IMR-90 (cell line): Measurements from ENCODE around the gene ZBTB46. TPM values are rescaled to one million over a fixed set of nuclear protein-coding genes. Genes with fewer than 3 reads are reported as not detected.
A peak's percentile ranks its signal among the peaks of the same experiment; 100 is the strongest.

Source experiments
- ATAC-seq: fragments of 200-7000 bp; cut with Tn5 transposase; 2 replicates; pipeline ENCODE4 v1.9.1; 2020; ENCODE audit warnings: low read depth, mild to moderate bottlenecking, moderate library complexity
- BruUV-seq: library from RNA; stranded (reverse); fragments of 400-500 nt; replicated peaks from 2 replicates; lab custom pipeline; 2021; lab: Mats Ljungman, UMichigan
- CTCF ChIA-PET: fragments of 300-600 bp; formaldehyde crosslinking; extraction: SDS; loops from one replicate; lab custom pipeline; 2021; ENCODE audit warnings: antibody characterized with exemption; lab: Yijun Ruan, JAX
- POLR2A ChIA-PET: fragments of 300-600 bp; sonication (Branson Sonifier 250); formaldehyde crosslinking; loops from one replicate; lab custom pipeline; 2022; ENCODE audit warnings: antibody characterized with exemption; ENCODE audit not compliant: unreplicated experiment; lab: Charles Lee
- DNase-seq: peaks from one replicate; pipeline ENCODE4 v3.0.0; 2013
- H2AFZ ChIP-seq: replicated peaks from 2 replicates; pipeline ENCODE3; 2013; ENCODE audit warnings: low read length, mild to moderate bottlenecking; ENCODE audit not compliant: poor library complexity
- H2AK5ac ChIP-seq: 2 replicates; pipeline ENCODE4 v1.6.1; 2013; ENCODE audit warnings: low read depth, low read length, inconsistent platforms
- H2AK9ac ChIP-seq: replicated peaks from 2 replicates; pipeline ENCODE3; 2013; ENCODE audit warnings: mild to moderate bottlenecking, low read depth, low read length, moderate library complexity; ENCODE audit not compliant: poor library complexity
- H2BK120ac ChIP-seq: 2 replicates; pipeline ENCODE4 v1.6.1; 2013; ENCODE audit warnings: low read depth, low read length, inconsistent platforms
- H2BK15ac ChIP-seq: 3 replicates; pipeline ENCODE4 v1.6.1; 2013; ENCODE audit warnings: low read depth, low read length, inconsistent platforms
- H2BK20ac ChIP-seq: 2 replicates; pipeline ENCODE4 v1.6.1; 2013; ENCODE audit warnings: low read depth, mild to moderate bottlenecking, inconsistent platforms, low read length, moderate library complexity
- H2BK5ac ChIP-seq: 2 replicates; pipeline ENCODE4 v1.6.1; 2013; ENCODE audit warnings: mild to moderate bottlenecking, low read depth, low read length, inconsistent platforms; ENCODE audit not compliant: poor library complexity, severe bottlenecking
- H3K14ac ChIP-seq: replicated peaks from 2 replicates; pipeline ENCODE4 v1.6.1; 2013; ENCODE audit warnings: low read depth, low read length, inconsistent platforms
- H3K18ac ChIP-seq: 2 replicates; pipeline ENCODE4 v1.6.1; 2013; ENCODE audit warnings: low read depth, low read length, control low read depth
- H3K23ac ChIP-seq: 2 replicates; pipeline ENCODE4 v1.6.1; 2013; ENCODE audit warnings: low read depth, low read length, inconsistent platforms
- H3K27ac ChIP-seq: 2 replicates; pipeline ENCODE4 v1.5.1; 2013; ENCODE audit warnings: mild to moderate bottlenecking, control low read depth, low read length; ENCODE audit not compliant: insufficient read depth
- H3K27me3 ChIP-seq: 2 replicates; pipeline ENCODE4 v1.6.1; 2013; ENCODE audit warnings: low read length; ENCODE audit not compliant: control insufficient read depth, insufficient read depth
- H3K36me3 ChIP-seq: 2 replicates; pipeline ENCODE4 v1.6.1; 2013; ENCODE audit warnings: low read length, mixed read lengths; ENCODE audit not compliant: control insufficient read depth, insufficient read depth
- H3K4ac ChIP-seq: 2 replicates; pipeline ENCODE4 v1.6.1; 2013; ENCODE audit warnings: low read depth, low read length, inconsistent platforms
- H3K4me1 ChIP-seq: 2 replicates; pipeline ENCODE4 v1.6.1; 2013; ENCODE audit warnings: low read length, mixed read lengths; ENCODE audit not compliant: control insufficient read depth, insufficient read depth
- H3K4me2 ChIP-seq: 2 replicates; pipeline ENCODE4 v1.6.1; 2013; ENCODE audit warnings: low read depth, mild to moderate bottlenecking, control low read depth, low read length, moderate library complexity
- H3K4me3 ChIP-seq: 2 replicates; pipeline ENCODE4 v1.5.1; 2013; ENCODE audit warnings: low read depth, mild to moderate bottlenecking, control low read depth, low read length, moderate library complexity; ENCODE audit not compliant: insufficient read depth
- H3K56ac ChIP-seq: 2 replicates; pipeline ENCODE4 v1.6.1; 2013; ENCODE audit warnings: low read length, inconsistent platforms; ENCODE audit not compliant: insufficient read depth; ENCODE audit errors: extremely low read depth
- H3K79me1 ChIP-seq, 2 experiments: 2 replicates each; pipeline ENCODE4 v1.6.1; 2013; ENCODE audit warnings: low read length in 2 of 2, inconsistent platforms in 1 of 2, low read depth in 1 of 2
- H3K9ac ChIP-seq: 2 replicates; pipeline ENCODE4 v1.6.1; 2013; ENCODE audit warnings: low read depth, low read length, control low read depth
- H3K9me1 ChIP-seq: 2 replicates; pipeline ENCODE4 v1.6.1; 2013; ENCODE audit warnings: low read length, inconsistent platforms; ENCODE audit not compliant: insufficient read depth
- H3K9me3 ChIP-seq: 2 replicates; pipeline ENCODE4 v1.6.1; 2013; ENCODE audit warnings: low read length; ENCODE audit not compliant: control insufficient read depth, insufficient read depth
- H4K20me1 ChIP-seq: 2 replicates; pipeline ENCODE4 v1.6.1; 2013; ENCODE audit warnings: low read length, inconsistent platforms; ENCODE audit not compliant: insufficient read depth
- H4K5ac ChIP-seq: 2 replicates; pipeline ENCODE4 v1.6.1; 2013; ENCODE audit warnings: mild to moderate bottlenecking, low read depth, low read length, control low read depth
- H4K8ac ChIP-seq, 2 experiments: 2 replicates each; pipeline ENCODE4 v1.6.1; 2013; ENCODE audit warnings: low read depth in 2 of 2, low read length in 2 of 2, control low read depth in 1 of 2, inconsistent platforms in 1 of 2
- H4K91ac ChIP-seq: 2 replicates; pipeline ENCODE4 v1.6.1; 2013; ENCODE audit warnings: low read depth, low read length, inconsistent platforms; ENCODE audit not compliant: insufficient read depth
- CEBPB ChIP-seq: IDR thresholded peaks from 2 replicates; pipeline ENCODE4 v1.6.1; 2012; ENCODE audit warnings: low read depth, low read length, improper control_type of control experiment
- MAZ ChIP-seq: IDR thresholded peaks from 2 replicates; pipeline ENCODE4 v1.6.1; 2012; ENCODE audit warnings: low read depth, mild to moderate bottlenecking, low read length, improper control_type of control experiment, moderate library complexity, borderline replicate concordance
- WGBS, 2 experiments: methylation state at CpG; one replicate each; pipeline versions ENCODE4 v1.1.5 to v1.1.7; 2013; ENCODE audit warnings: missing lambda C conversion rate in 2 of 2; ENCODE audit not compliant: insufficient read length in 1 of 2; ENCODE audit errors: extremely low coverage in 2 of 2; 5-methylcytosine and 5-hydroxymethylcytosine counted together
- dilution Hi-C: fragments of 300-500 bp; cut with HindIII; formaldehyde crosslinking; loops from one replicate; pipeline ENCODE4 v1.14.3; 2018; ENCODE audit warnings: low sequenced_read_pairs; ENCODE audit not compliant: unreplicated experiment
- in situ Hi-C: fragments of 300-500 bp; cut with MboI; formaldehyde crosslinking; loops from 3 replicates; pipeline ENCODE4 v1.14.3; 2019; ENCODE audit warnings: low sequenced_read_pairs, inconsistent platforms, mixed read lengths
- intact Hi-C: fragments of 100-400 bp; cut with micrococcal nuclease; formaldehyde crosslinking; loops from 2 replicates; pipeline ENCODE4 v1.10.0; 2022
- polyA plus RNA-seq, 3 experiments: library from polyadenylated mRNA; depleted of rRNA; stranded (reverse); fragments of >200 nt; gene quantifications; 2 replicates each; pipeline ENCODE4 v1.2.3, GENCODE V29; 2012; ENCODE audit warnings: low replicate concordance in 1 of 3
- total RNA-seq: library from RNA; depleted of rRNA; stranded (reverse); fragments of >200 nt; gene quantifications from 2 replicates; pipeline ENCODE4 v1.2.3, GENCODE V29; 2012

ZBTB46 gene
- total and polyA plus RNA-seq, 2 of the 4 experiments (the other 2 are of a cell fraction) = 4.2 to 14.9 TPM

DNA sequence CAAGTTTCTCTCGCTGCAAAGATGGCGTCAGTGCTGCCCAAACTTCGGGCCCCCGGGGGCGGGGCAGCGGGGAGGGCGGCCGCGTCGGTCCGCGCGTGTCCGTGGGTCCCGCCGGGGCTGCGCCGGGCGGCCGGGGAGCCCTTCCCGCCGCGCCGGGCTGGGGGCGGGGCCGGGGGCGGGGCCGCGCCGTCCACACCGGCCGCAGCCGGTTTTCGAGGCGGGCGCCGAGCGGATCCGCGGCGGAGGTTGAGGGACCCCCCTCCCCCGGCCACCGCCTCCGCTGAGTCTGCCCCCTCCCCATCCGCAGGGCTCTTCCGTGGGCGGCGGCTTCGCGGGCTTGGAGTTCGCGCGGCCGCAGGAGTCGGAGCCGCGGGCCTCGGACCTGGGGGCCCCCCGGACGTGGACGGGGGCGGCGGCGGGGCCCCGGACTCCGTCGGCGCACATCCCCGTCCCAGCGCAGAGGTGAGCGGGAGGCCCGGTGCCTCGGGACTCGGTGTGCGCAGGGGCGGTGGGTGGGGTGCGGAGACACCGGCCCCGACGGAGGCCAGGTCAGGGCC, 90.9 kb downstream of the ZBTB46 start:
- H3K4ac ChIP-seq = peak overlapping the region; percentile 94
- peak overlapping the region; percentile 93 for H3K14ac ChIP-seq
- no peaks in the 10 kb centered on the region for H3K27me3 ChIP-seq
- dilution Hi-C loops = no loop called here
- peak overlapping the region; percentile 99 for H2AK9ac ChIP-seq
- peak overlapping the region; percentile 88; the same call in 1 of the 2 replicates for H4K91ac ChIP-seq
- 3% methylated on average over 18 of the region's 80 CpGs; no CpG with 5 or more reads in 1 of the 2 experiments for WGBS, 2 experiments
- peak overlapping the region; percentile 94 for H3K23ac ChIP-seq
- peak overlapping the region; percentile 63 to 88 for H4K8ac ChIP-seq
- BruUV-seq = no TSS peak
- intact Hi-C loops = no loop called here
- in situ Hi-C loops = no loop called here
- no peak overlapping the region for H2BK15ac ChIP-seq
- H3K9me1 ChIP-seq = no peaks in the 10 kb centered on the region
- H2BK20ac ChIP-seq = no peak overlapping the region
- ATAC-seq (peak; percentile 43), DNase-seq (peak; percentile 7)
- peak overlapping the region; percentile 19; the same call in 1 of the 2 replicates for H4K5ac ChIP-seq
- peaks cover 20% of the 10 kb centered on the region for H4K20me1 ChIP-seq
- peaks cover 39% of the 10 kb centered on the region; the same call in 1 of the 2 replicates for H3K36me3 ChIP-seq
- no peak overlapping the region for H2BK120ac ChIP-seq
- H3K18ac ChIP-seq = no peak overlapping the region; the same call in 1 of the 2 replicates
- peak overlapping the region; percentile 89 for H2AK5ac ChIP-seq
- TF ChIP-seq MAZ (peak; percentile 29; the same call in 1 of the 2 replicates), CEBPB (no peak)
- H3K4me3 ChIP-seq = peak overlapping the region; percentile 54
- no peaks in the 10 kb centered on the region for H3K9me3 ChIP-seq
- POLR2A ChIA-PET = no interaction called here
- peaks cover 4 to 9% of the 10 kb centered on the region in 2 experiments; a peak in 2 of 4 replicates for H3K79me1 ChIP-seq
- H2BK5ac ChIP-seq = peak overlapping the region; percentile 75
- H3K27ac ChIP-seq = peak overlapping the region; percentile 91
- H3K56ac ChIP-seq = peak overlapping the region; percentile 90
- peaks cover 10% of the 10 kb centered on the region for H3K4me1 ChIP-seq
- H3K4me2 ChIP-seq = peak overlapping the region; percentile 73
- CTCF ChIA-PET = interaction anchor here (0.5 kb wide), 1 partner anchor 34 kb away, joined by 6 read pairs; no protein-coding TSS in a partner anchor
- peak overlapping the region; percentile 82 for H2AFZ ChIP-seq
- peak overlapping the region; percentile 87 for H3K9ac ChIP-seq
